Measurements from ENCODE around the gene APBB2.
A peak's percentile ranks its signal among the peaks of the same experiment; 100 is the strongest.

APBB2 gene

DNA sequence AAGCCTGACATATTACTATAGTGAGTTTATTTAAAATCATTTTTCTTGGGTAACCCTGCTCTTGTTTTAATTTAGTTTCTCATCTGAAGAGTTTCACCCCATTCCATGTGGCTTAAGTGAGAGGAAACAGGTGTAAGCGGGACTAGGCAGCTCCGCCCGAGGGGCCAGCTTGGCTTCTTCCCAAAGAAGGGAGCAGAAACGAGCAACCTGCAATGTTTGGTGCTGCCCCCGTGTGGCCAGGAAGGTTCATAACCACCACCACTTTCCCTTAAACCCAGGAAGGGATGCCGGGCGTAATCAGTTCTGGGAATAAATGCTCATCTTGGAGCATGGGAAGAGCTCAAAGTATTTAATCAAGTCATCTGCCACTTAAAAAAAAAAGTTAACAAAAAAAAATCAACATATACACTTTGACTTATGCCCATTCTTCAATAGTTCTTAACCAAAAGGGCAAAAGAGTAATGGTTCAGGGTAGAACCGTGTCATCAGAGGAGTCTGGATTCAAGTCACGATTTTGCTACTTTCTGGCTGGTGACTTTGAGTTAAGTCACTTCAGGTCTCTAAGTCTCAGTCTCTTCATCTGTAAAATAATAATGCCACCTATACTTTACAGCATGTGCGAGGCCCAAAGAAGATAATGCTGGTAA is 316.7 kb downstream of the APBB2 start:
- Histone ChIP-seq H3K4me3 (ENCODE audit: severe bottlenecking) (no peak overlapping the region), H3K4me1 (ENCODE audit: insufficient read depth, poor library complexity, severe bottlenecking) (no peaks in the 10 kb centered on the region), H3K27ac (ENCODE audit: poor library complexity, severe bottlenecking) (no peak overlapping the region), H3K9me3 (ENCODE audit: severe bottlenecking) (no peaks in the 10 kb centered on the region), H3K36me3 (ENCODE audit: low read depth) (peaks cover 43% of the 10 kb centered on the region), H3K27me3 (ENCODE audit: insufficient read depth, poor library complexity, severe bottlenecking) (no peaks in the 10 kb centered on the region)
- ATAC-seq (ENCODE audit: low read depth), result 0 out of 3 replicates have a peak, but pooled peaks have one; percentile 36
- TF ChIP-seq, protein P1, sequence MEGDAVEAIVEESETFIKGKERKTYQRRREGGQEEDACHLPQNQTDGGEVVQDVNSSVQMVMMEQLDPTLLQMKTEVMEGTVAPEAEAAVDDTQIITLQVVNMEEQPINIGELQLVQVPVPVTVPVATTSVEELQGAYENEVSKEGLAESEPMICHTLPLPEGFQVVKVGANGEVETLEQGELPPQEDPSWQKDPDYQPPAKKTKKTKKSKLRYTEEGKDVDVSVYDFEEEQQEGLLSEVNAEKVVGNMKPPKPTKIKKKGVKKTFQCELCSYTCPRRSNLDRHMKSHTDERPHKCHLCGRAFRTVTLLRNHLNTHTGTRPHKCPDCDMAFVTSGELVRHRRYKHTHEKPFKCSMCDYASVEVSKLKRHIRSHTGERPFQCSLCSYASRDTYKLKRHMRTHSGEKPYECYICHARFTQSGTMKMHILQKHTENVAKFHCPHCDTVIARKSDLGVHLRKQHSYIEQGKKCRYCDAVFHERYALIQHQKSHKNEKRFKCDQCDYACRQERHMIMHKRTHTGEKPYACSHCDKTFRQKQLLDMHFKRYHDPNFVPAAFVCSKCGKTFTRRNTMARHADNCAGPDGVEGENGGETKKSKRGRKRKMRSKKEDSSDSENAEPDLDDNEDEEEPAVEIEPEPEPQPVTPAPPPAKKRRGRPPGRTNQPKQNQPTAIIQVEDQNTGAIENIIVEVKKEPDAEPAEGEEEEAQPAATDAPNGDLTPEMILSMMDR (IDR thresholded peaks at IDR 0.05; ENCODE audit: poor library complexity, severe bottlenecking), result peak; percentile 89
- DNase-seq (ENCODE audit: low spot score), result no peak

DNA sequence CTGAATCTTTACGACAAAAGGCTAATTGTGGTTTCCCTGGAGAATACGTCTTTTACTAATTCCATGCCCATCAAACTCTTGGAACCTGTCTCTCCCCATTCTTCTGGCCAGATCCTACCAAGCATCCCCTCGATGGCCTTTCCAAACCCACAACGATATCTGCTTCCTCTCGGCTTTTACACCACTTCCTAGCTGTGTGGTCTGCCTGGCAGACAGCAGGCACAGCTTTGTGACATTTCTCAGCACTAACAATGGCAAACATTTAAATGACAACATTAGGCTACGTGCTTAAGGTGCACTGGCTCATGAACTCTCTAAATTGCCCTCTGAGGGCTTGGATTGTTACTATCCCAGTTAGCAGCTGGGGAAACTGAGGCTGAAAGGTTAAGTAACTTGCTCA is 323.6 kb downstream of the APBB2 start:
- no peak overlapping the region for H3K27ac ChIP-seq (ENCODE audit: poor library complexity, severe bottlenecking)
- no peaks in the 10 kb centered on the region for H3K27me3 ChIP-seq (ENCODE audit: insufficient read depth, poor library complexity, severe bottlenecking)

DNA sequence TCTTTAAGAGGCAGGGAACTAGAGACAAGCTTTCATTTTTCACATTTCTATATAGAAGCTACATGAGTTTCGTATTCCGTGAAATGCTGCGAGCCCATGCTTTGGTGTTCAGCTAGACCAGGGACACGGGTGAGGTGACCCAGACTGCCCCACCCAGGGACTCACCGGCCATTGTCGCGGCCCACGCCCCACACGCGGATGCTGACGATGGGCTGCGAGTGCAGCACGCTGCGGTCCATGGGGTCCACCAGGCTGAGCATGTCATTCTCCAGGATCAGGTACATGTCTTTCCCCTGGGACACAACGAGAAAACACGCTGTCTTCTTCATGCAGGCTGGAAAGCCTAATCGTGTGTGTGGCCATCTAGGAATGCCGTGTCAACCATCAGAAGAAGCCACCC is 324.1 kb downstream of the APBB2 start:
- ATAC-seq (ENCODE audit: low read depth) (no peak), DNase-seq (ENCODE audit: low spot score) (no peak)
- Histone ChIP-seq H3K4me1 (ENCODE audit: insufficient read depth, poor library complexity, severe bottlenecking) (no peaks in the 10 kb centered on the region), H3K27me3 (ENCODE audit: insufficient read depth, poor library complexity, severe bottlenecking) (no peaks in the 10 kb centered on the region), H3K36me3 (ENCODE audit: low read depth) (peaks cover 51% of the 10 kb centered on the region), H3K9me3 (ENCODE audit: severe bottlenecking) (no peaks in the 10 kb centered on the region), H3K4me3 (ENCODE audit: severe bottlenecking) (no peak overlapping the region), H3K27ac (ENCODE audit: poor library complexity, severe bottlenecking) (no peak overlapping the region)
- TF ChIP-seq, protein P1 (IDR thresholded peaks at IDR 0.05; ENCODE audit: poor library complexity, severe bottlenecking), result no peak

More for the DNA sequence above, 323.6 kb downstream of the APBB2 start:
- ATAC-seq (ENCODE audit: low read depth) (no peak), DNase-seq (ENCODE audit: low spot score) (no peak)
- TF ChIP-seq, protein P1 (IDR thresholded peaks at IDR 0.05; ENCODE audit: poor library complexity, severe bottlenecking), result no peak
- Histone ChIP-seq H3K4me3 (ENCODE audit: severe bottlenecking) (no peak overlapping the region), H3K36me3 (ENCODE audit: low read depth) (peaks cover 46% of the 10 kb centered on the region), H3K4me1 (ENCODE audit: insufficient read depth, poor library complexity, severe bottlenecking) (no peaks in the 10 kb centered on the region), H3K9me3 (ENCODE audit: severe bottlenecking) (no peaks in the 10 kb centered on the region)

DNA sequence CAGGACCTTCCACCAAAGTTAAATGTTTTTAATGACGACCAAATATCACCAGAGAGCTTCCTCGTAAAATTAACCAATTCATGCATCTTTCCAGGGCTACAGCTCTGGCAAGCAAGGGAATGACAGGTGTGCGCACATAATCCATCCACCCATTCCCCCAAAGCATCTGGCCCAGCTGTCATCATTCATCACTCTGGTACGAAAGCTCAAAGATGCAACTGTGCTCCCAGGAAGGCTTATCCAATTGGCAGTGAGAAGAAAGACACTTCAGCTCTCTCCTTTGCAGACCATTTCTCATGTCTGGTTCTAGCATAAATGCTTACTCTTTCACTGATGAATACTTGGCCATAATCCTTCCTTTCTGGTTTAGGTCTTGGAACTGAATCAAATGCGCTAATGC is 325.4 kb downstream of the APBB2 start:
- ATAC-seq (ENCODE audit: low read depth) (no peak), DNase-seq (ENCODE audit: low spot score) (no peak)
- Histone ChIP-seq H3K4me1 (ENCODE audit: insufficient read depth, poor library complexity, severe bottlenecking) (no peaks in the 10 kb centered on the region), H3K27me3 (ENCODE audit: insufficient read depth, poor library complexity, severe bottlenecking) (no peaks in the 10 kb centered on the region), H3K4me3 (ENCODE audit: severe bottlenecking) (no peak overlapping the region), H3K27ac (ENCODE audit: poor library complexity, severe bottlenecking) (no peak overlapping the region), H3K9me3 (ENCODE audit: severe bottlenecking) (no peaks in the 10 kb centered on the region), H3K36me3 (ENCODE audit: low read depth) (peaks cover 57% of the 10 kb centered on the region)
- TF ChIP-seq, protein P1 (IDR thresholded peaks at IDR 0.05; ENCODE audit: poor library complexity, severe bottlenecking), result no peak

DNA sequence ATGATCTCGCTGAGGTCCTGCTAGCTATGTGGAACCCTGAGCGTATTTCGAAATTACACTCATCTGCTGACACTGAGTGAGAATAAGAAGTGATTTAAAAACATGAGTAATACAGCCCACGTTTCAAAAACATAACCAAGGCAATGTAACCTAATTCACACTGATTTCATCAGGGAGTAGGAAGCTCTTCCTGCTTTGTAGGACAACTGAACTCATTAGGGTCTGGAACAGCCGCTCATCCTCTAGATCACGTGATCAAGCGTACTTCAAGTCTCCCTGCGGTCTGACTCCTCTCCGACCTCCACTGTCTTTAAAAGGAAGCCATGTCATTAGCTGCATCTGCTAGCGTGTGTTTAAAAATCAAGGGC is 326.6 kb downstream of the APBB2 start:
- TF ChIP-seq, protein P1 (IDR thresholded peaks at IDR 0.05; ENCODE audit: poor library complexity, severe bottlenecking), result no peak
- DNase-seq (ENCODE audit: low spot score), result no peak
- H3K4me1 ChIP-seq (ENCODE audit: insufficient read depth, poor library complexity, severe bottlenecking), result no peaks in the 10 kb centered on the region
- no peaks in the 10 kb centered on the region for H3K27me3 ChIP-seq (ENCODE audit: insufficient read depth, poor library complexity, severe bottlenecking)
- H3K4me3 ChIP-seq (ENCODE audit: severe bottlenecking), result no peak overlapping the region
- no peak overlapping the region for H3K27ac ChIP-seq (ENCODE audit: poor library complexity, severe bottlenecking)
- ATAC-seq (ENCODE audit: low read depth), result no peak
- no peaks in the 10 kb centered on the region for H3K9me3 ChIP-seq (ENCODE audit: severe bottlenecking)
- H3K36me3 ChIP-seq (ENCODE audit: low read depth), result peaks cover 49% of the 10 kb centered on the region

All from RWPE2 (cell line).